ENCODE data around the gene LRPAP1.
"Not testable (repeated sequence)": the region's sequence is repeated elsewhere in the genome, so short reads cannot be mapped to it uniquely, and the experiment has no call there.

LRPAP1 gene

GRCh38 chr4:3455596-3455995, 76.6 kb downstream of the LRPAP1 start:
- DNase-seq = not testable (repeated sequence)
